HG03457 (cell line): ENCODE measurements around the gene CEACAM6.
"Not testable (repeated sequence)": the region's sequence is repeated elsewhere in the genome, so short reads cannot be mapped to it uniquely, and the experiment has no call there.

Source experiments
- ATAC-seq: cut with Tn5 transposase; IDR thresholded peaks from one replicate; pipeline ENCODE4 v1.9.1; 2021; ENCODE audit warnings: moderate number of reproducible peaks; ENCODE audit not compliant: unreplicated experiment

The CEACAM6 gene

DNA sequence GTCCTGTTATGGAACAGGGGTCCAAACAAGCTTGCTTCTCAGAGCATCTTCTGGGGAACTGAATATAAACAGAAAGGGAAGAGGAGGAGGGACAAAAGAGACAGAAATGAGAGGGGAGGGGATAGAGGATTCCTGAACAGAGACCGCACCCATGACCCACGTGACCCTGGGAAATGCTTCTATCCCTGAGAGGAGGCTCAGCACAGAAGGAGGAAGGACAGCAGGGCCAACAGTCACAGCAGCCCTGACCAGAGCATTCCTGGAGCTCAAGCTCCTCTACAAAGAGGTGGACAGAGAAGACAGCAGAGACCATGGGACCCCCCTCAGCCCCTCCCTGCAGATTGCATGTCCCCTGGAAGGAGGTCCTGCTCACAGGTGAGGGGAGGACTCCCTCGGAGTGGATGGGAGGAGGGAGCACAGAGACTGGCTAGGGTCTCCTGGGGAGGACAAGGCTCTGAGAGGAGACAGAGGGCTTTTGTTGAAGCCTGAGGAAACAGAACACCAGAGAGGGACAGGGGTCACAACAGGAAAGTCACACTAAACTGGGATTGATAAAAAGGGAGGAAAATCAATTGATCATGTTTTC, at the start of gene CEACAM6:
Gene CEACAM6 (plus strand): TSS at position 203 of the 586 bp plus-strand sequence. CDS start 109 bp downstream, at position 312.
- ATAC-seq = no peak

- no peak for ATAC-seq
Measured at GRCh38 chr19:41706741-41707501, 48.4 kb upstream of the CEACAM6 start.

DNA sequence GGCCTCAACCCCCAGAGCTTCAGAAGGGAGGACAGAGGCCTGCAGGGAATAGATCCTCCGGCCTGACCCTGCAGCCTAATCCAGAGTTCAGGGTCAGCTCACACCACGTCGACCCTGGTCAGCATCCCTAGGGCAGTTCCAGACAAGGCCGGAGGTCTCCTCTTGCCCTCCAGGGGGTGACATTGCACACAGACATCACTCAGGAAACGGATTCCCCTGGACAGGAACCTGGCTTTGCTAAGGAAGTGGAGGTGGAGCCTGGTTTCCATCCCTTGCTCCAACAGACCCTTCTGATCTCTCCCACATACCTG, 47.9 kb upstream of the CEACAM6 start:
- no peak for ATAC-seq

- ATAC-seq = no peak
Measured at GRCh38 chr19:41707871-41708371, 47.4 kb upstream of the CEACAM6 start.

GRCh38 chr19:41708481-41708880, 46.8 kb upstream of the CEACAM6 start, which contains the start of gene CEACAM5:
CEACAM5 (plus strand) TSS chr19:41708626; CDS start chr19:41708732, 106 bp downstream.
- ATAC-seq = no peak

DNA sequence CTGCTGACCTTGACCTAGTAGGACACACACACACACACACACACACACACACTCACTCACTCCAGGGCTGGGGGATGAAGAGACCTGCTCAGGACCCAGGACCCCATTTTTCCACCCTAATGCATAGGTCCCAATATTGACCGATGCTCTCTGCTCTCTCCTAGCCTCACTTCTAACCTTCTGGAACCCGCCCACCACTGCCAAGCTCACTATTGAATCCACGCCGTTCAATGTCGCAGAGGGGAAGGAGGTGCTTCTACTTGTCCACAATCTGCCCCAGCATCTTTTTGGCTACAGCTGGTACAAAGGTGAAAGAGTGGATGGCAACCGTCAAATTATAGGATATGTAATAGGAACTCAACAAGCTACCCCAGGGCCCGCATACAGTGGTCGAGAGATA, 45.8 kb upstream of the CEACAM6 start:
- ATAC-seq = not testable (repeated sequence)

GRCh38 chr19:41709951-41710645, 45.2 kb upstream of the CEACAM6 start:
- no peak for ATAC-seq

DNA sequence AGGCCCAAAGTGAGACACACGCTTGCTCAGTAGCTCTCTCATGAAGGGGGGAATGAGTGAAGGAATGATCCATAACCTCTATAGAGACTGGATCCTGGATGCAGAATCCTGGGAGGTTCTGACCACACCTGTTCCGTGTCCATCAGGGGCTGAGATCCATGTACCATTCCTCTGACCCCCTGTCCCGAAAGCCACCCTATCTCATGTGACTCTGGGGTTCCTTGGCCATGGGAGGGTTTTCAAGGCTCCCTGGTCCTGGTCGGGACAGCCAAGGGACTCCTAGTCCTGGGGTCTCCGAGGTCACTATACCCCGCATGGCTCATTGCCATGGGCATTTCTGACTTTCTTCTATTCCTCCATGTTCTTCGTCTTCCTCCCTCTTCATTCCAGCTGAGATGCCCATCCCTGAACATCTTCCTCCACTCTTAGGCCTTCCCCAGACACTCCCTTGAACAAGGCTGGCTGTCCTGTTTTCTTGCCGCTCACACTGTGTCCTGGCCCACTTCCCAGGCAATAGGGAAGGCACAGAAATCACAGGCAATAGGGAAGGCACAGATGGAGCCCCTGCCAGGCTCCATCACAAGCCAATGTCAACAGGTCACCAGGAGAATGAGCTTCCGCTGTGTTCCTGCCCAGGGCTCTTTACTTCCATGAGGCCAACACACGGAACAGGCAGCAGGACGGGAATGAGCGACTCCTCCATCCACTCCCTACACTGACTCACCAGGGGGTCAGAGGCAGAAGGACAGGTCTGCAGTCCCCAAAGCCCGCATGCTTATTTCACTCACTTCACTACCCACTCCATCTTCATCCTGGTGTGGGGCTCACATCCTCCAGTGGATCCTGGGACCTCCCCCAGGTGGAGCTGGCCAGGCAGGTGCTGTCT, 43.7 kb upstream of the CEACAM6 start:
- no peak for ATAC-seq

DNA sequence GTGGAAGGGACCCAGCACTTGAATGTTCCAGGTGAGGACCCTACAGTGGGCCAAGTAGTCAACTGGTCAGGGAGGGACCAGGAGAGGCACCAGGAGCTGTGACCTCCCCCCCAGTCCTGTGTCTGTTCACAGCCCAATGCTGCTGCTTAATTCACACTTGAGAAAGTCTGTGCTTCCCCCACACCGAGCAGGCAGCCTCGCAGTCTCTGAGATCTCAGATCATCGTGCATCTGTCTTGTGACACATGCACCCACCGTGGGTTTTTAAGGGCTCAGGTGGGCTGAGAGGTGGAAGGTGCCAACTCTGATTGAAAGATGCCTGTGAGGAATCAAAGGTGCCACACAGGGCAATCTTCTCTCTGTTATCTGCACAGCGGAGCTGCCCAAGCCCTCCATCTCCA, 40.7 kb upstream of the CEACAM6 start:
- ATAC-seq = no peak

DNA sequence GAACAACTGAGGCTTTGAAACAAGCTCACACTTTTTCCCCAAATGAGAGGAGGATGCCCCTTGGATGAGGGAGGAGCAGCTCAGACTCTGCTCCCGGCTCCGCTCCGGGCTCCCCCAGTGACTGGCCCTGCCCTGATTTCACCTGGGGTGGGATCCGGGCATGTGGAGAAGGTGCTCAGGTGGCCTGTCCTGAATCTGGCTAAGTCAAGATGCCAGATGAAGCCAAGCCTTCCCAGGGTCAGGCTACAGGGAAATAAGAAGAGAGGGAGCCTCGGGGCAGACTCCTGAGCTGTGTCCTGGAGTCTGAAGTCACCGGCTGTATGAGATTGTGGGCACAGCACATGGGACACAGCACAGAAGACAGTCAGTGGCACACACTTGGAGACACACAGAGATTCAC, 36.6 kb upstream of the CEACAM6 start:
- ATAC-seq = no peak

DNA sequence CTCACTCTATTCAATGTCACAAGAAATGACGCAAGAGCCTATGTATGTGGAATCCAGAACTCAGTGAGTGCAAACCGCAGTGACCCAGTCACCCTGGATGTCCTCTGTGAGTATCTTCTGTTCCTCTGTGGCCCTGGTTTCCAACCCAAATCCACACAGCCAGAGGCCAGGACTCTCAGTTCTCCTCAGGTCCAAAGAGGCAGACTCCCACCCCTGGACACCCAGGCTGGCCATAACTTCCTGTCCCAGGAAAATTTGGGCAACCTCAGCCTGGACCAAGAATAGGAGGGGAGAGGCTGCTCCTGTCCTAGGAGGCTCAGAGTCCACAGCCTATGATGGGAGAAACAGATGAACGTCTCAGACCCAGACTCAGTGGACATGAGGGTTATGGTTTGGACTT, 35.2 kb upstream of the CEACAM6 start:
- ATAC-seq = no peak

GRCh38 chr19:41726493-41726892, 28.8 kb upstream of the CEACAM6 start:
- ATAC-seq = no peak

DNA sequence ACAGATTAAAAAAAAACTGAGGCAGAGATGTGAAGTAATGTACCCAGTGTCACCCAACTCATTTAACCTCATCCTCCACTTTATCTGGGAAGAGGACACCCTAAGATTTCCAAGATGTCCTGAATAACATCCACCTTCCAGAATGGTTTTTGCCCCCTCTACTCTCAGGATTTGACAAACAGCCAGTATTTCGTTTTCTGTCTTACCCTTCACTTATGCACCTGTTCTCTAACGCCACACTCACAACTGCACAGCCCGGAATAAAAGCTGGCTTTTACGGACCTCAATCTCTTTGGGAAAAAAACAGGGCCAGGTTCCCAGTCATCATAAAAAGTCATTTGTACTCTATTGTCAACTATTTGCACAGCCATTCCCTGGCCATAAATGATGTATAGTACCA, 21.2 kb upstream of the CEACAM6 start:
- ATAC-seq = no peak

DNA sequence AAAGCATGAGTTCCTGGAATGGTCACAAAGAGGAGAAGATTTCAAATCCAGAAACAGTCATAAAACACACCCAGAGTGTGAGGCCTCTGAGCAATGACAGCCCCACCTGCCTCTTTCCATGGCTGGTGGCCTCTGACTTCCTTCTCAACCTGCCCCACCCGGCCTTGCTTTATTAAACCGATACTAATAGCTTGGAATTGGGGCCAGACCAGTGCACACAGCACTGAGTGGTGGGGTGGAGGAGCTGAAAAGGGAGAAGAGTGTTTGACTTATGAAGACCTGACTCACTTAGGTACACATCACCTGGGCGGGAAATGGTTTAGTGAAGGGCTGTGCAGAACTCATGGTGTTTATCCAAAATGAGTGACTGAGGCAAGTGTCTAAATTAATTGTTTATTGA, 20.7 kb upstream of the CEACAM6 start:
- ATAC-seq = no peak

- no peak for ATAC-seq
Measured at GRCh38 chr19:41735071-41735600, 20.2 kb upstream of the CEACAM6 start.

DNA sequence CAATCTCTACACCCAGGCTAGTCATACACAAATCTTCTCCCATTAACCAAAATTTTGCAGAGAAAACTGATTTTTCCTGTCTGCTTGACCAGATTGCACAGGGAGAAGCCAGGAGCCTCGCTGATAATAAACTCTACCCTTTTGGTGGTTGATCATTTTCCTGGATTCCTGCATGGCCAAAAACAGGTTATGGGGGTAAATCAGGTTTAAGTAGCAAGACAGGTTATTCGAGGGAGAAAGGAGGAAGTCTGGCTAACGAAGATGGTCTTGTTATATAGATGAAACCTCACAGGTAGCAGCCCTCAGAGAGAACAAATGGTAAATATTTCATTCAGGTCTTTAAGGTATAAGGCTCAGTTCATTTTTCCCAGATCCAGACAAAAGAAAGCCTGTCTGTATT, 16.0 kb upstream of the CEACAM6 start:
- no peak for ATAC-seq

DNA sequence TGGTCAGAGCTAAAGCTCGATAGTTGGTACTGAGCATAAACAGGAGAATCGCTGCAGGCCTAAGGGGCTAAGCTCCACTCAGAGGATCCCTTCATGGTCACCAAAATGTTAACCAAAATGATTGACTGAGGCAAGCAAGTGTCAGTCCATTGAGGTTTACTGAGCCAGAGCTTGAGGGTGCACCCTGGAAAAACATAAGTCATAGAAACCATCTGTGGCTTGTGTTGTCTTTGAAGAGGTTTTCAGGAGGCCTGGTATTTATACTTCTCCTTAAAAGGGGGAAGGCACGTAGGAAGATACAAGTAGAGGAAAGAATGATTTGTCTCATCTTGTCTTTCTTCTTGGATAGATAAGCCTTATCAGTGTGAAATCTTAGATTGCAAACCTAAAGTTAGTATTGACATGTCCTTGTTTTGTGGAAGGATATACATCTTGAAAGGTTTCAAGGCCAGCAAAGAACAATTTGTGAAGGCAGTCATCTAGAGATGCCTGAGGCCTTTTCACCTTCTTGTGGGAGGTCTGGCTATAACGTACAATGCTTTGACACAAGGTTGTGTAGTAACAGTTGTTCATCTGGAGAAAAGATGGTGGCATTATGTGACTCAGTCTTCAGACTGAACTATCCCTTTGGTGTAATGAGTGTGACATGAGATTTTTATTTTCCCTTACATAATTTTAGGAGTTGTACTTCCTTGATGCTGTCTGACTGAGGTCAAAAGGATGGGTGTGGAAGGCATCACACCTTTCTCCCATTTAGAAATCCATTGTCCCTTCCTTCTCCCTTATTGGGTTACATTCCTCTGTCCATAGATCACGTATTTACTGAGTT, 14.7 kb upstream of the CEACAM6 start:
- no peak for ATAC-seq

DNA sequence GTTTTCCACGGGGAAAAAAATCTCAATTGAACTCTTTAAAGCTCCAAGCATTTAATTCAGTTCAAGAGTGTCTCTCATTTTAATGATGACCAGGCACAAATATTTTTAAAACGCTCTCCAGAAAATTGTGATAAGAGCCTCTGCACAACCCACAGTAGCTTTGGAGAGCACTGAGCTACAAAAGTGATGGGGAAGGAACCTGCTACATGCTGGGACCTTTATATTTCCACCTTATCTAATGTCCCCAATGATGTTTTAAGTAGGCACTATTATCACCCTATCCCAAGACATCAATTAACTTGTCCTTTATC, 14.1 kb upstream of the CEACAM6 start:
- no peak for ATAC-seq

GRCh38 chr19:41744850-41745249, 10.5 kb upstream of the CEACAM6 start:
- no peak for ATAC-seq

DNA sequence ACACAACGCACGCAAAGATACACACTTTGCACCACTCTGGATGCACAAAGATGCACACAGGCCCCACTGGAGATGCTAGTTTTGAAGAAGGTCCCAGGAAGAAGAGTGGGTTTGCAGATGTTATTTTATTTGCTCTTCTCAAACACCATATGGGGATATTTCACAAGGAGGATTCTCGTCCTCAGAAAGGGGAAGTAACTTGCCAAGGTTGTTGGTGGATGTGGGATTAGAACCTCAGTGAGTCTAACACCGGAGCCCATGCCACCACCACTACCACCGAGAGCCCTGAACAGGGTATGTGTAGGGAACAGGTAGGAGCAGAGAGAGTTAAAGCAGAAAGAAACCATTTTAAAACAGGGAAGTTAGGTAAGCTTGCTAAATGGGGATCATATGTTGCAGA, 9.6 kb upstream of the CEACAM6 start:
- ATAC-seq = no peak
